ENCODE results near the gene ELAVL2.

GRCh38 chr9:23644896-23645295, 181.1 kb downstream of the ELAVL2 start:
- no peak for TF ChIP-seq POLR2A (IDR thresholded peaks at IDR 0.05)
- TF ChIP-seq CTCF (IDR thresholded peaks at IDR 0.05), result no peak
